GM13976 (cell line): ENCODE measurements around the gene HECW1.

Experiments
- DNase-seq: peaks from one replicate; pipeline ENCODE4 v3.0.0; 2012; ENCODE audit warnings: low spot score
- in situ Hi-C: fragments of 300-500 bp; cut with MboI; formaldehyde crosslinking; loops from one replicate; pipeline ENCODE4 v1.12.0; 2022; ENCODE audit warnings: low sequenced_read_pairs, mixed read lengths, inconsistent platforms; ENCODE audit not compliant: unreplicated experiment
- TF ChIP-seq, protein P1 (sequence below): IDR thresholded peaks from 2 replicates; pipeline ENCODE4 v1.5.1; 2012; ENCODE audit warnings: borderline replicate concordance, mild to moderate bottlenecking; ENCODE audit not compliant: insufficient read depth; ENCODE audit errors: extremely low read depth, missing control alignments, control extremely low read depth

Gene HECW1

DNA sequence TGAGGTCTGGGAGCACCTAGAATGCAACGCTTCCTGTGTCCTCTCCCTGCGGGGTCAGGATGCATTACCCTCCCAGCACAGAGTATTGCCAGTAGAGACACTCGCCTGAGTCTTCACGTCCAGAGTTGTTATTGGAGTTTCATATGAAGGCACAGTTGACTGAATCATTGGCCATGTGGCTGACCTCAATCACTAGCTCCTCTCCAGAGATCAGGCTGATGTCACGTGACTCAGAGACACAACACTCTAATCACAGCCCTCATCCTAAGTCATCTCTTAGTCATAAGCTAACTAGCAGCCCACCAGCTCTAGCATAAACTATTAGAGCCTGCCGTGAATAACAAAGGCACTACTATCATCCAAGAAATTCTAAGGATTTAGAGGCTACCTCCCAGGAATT, 107.8 kb downstream of the HECW1 start:
- no peak for DNase-seq
- in situ Hi-C loops, result no loop called here
- TF ChIP-seq, protein P1, sequence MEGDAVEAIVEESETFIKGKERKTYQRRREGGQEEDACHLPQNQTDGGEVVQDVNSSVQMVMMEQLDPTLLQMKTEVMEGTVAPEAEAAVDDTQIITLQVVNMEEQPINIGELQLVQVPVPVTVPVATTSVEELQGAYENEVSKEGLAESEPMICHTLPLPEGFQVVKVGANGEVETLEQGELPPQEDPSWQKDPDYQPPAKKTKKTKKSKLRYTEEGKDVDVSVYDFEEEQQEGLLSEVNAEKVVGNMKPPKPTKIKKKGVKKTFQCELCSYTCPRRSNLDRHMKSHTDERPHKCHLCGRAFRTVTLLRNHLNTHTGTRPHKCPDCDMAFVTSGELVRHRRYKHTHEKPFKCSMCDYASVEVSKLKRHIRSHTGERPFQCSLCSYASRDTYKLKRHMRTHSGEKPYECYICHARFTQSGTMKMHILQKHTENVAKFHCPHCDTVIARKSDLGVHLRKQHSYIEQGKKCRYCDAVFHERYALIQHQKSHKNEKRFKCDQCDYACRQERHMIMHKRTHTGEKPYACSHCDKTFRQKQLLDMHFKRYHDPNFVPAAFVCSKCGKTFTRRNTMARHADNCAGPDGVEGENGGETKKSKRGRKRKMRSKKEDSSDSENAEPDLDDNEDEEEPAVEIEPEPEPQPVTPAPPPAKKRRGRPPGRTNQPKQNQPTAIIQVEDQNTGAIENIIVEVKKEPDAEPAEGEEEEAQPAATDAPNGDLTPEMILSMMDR, result no peak

DNA sequence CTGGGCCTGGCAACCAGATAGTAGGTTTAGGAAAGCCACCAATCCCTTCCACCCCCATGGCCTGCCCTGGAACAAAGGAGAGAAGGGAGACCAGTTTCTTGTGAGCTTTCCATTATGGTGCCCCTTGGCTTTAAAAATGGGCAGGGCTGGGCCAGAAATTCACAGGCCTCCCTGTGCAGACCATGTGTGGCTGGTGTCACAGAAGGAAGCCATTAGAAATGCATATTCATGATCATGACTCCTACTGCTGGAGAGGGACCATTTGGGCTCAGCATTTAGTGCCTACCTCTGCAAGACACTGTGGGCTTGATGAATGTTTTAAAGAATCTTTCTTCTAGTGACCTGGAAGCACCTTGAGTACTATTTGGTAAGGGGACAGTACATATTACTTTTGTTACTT, 108.3 kb downstream of the HECW1 start:
- in situ Hi-C loops, result no loop called here
- DNase-seq, result no peak
- TF ChIP-seq, protein P1, result no peak

DNA sequence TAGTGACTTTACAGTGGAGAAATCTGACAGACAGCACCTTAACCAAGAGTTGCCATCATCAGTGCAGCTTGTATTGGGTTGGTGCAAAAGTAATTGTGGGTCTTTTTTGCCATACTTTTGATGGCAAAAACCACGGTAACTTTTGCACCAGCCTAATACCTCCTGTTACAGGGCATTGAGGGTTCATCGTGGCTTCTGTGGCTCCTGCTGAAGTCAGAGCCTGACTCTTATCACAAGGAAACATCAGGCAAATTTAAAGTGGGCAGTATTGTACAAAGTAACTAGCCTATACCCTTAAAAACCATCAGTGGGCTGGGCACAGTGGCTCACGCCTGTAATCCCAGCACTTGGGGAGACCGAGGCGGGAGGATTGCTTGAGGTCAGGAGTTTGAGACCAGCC, 117.4 kb downstream of the HECW1 start:
- no peak for DNase-seq
- TF ChIP-seq, protein P1, result no peak
- in situ Hi-C loops, result no loop called here

DNA sequence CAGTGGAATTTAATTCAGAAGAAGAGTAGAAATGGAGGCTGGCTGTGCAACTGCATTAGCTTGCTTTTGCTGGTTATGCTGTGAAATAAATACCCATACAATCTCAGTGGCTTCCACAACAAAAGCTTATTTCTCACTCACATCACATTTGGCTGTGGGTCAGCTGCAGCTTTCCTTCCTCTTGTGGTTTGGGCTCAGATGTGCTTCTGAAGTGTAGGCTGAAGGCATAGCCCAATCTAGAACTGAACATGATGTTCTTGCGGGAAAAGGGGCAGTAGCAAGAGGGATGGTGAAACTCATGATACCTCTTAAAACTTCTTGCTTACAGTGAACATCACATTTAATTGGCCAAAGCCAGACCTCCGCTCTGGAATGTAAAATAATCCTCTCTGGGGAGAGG, 119.9 kb downstream of the HECW1 start:
- no peak for DNase-seq
- in situ Hi-C loops, result no loop called here
- TF ChIP-seq, protein P1, result no peak

DNA sequence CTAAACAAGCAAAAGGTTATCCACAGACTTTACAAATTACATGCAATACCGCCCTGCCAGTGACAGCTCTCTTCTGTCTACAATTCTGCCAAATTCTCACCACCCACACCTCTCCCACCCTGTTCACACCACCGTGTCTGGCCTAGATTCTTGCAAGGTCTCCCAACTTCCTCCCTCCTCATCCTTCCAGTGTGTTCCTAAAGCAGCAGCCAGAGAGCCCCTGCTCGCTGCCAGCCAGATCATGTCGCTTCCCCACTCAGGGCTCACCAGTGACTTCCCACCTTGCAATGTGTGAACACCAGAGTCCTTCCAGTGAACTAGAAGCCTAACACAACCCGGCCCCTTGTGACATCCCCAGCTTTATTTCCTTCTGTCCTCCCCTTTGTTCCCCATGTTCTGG, 121.6 kb downstream of the HECW1 start:
- in situ Hi-C loops, result no loop called here
- TF ChIP-seq, protein P1, result no peak
- no peak for DNase-seq

DNA sequence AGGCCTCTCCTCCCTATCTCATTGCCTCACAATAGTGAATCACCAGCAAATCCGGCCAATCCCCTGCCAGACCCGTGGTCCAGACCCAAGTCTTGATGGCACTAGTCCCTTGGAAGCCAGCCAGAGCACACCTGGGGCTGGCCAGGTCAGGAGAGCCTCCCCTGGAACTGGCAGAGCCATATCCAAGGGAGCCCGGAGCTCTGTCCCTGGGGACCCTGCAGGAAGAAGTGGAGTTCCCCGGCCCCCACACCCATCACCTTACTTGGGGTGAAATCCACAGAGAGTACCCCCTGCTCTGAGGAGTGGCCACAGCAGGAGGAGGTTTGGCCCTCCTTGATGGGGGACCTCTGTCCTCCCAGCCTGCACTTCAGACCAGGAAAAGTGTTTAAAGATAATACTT, 122.5 kb downstream of the HECW1 start:
- in situ Hi-C loops, result no loop called here
- TF ChIP-seq, protein P1, result no peak
- no peak for DNase-seq

DNA sequence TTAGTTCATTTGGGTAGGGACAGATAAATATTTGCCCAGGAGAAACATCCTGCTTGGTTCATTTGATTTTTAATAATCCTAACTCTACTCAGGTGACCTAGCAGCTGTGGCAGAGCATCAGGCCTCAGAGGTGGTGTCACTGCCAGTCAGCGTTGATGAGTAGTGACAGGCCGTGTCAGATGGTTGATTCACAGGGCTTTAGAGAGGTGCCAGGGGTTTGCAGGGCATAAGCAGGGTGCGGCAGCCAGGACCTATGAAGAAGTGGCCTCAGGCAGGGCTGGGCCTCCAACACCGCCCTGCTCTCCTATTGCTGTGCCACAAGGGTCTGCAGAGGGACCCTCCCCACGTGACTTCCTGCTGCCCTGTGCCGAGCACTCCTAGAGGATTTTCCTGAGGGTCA, 128.1 kb downstream of the HECW1 start:
- in situ Hi-C loops, result no loop called here
- no peak for DNase-seq
- TF ChIP-seq, protein P1, result no peak
